Stimulated activated CD4-positive, alpha-beta T cell treated with anti-CD3 and anti-CD28 coated beads, Interleukin-2, amount 100 ng/mL, for 48 hours (primary cell): Measurements from ENCODE around the gene ORM1.
"Not testable (repeated sequence)": the region's sequence is repeated elsewhere in the genome, so short reads cannot be mapped to it uniquely, and the experiment has no call there.

Experiments used
- DNase-seq, 2 donors: peaks; one replicate each; pipeline ENCODE4 v3.0.0-alpha.2; 2020

The ORM1 gene

GRCh38 chr9:114322831-114323531 lies at the start of gene ORM1:
Gene ORM1 (plus strand): TSS chr9:114323098. CDS start chr9:114323134, 36 bp downstream.
- not testable (repeated sequence) for DNase-seq

- DNase-seq: no peak
Observed at GRCh38 chr9:114273461-114273881, 49.4 kb upstream of the ORM1 start.

GRCh38 chr9:114274217-114274616 lies 48.7 kb upstream of the ORM1 start:
- DNase-seq: no peak

- no peak for DNase-seq
Observed at GRCh38 chr9:114275246-114276004, 47.5 kb upstream of the ORM1 start.

GRCh38 chr9:114276908-114277821 lies 45.7 kb upstream of the ORM1 start:
- no peak for DNase-seq

GRCh38 chr9:114278356-114278755 lies 44.5 kb upstream of the ORM1 start:
- no peak for DNase-seq

- no peak for DNase-seq
Observed at GRCh38 chr9:114278881-114279570, 43.9 kb upstream of the ORM1 start.

GRCh38 chr9:114279693-114280092 lies 43.2 kb upstream of the ORM1 start:
- DNase-seq: no peak

GRCh38 chr9:114280636-114281472 lies 42.0 kb upstream of the ORM1 start:
- no peak for DNase-seq

- DNase-seq: no peak
Observed at GRCh38 chr9:114281473-114282103, 41.3 kb upstream of the ORM1 start.

- no peak for DNase-seq
Observed at GRCh38 chr9:114282104-114282485, 40.8 kb upstream of the ORM1 start.

GRCh38 chr9:114282507-114282906 lies 40.4 kb upstream of the ORM1 start:
- DNase-seq: no peak

- DNase-seq: no peak
Observed at GRCh38 chr9:114282926-114283325, 40.0 kb upstream of the ORM1 start.

- no peak for DNase-seq
Observed at GRCh38 chr9:114283551-114284111, 39.3 kb upstream of the ORM1 start.

GRCh38 chr9:114284316-114285060 lies 38.4 kb upstream of the ORM1 start:
- DNase-seq: no peak

GRCh38 chr9:114285166-114285867 lies 37.6 kb upstream of the ORM1 start:
- no peak for DNase-seq

- DNase-seq: no peak
Observed at GRCh38 chr9:114286146-114286679, 36.7 kb upstream of the ORM1 start.

GRCh38 chr9:114287001-114287762 lies 35.7 kb upstream of the ORM1 start:
- no peak for DNase-seq
